Thymus (tissue), 14 donors: Measurements from ENCODE around the gene KLHL42. TPM values are rescaled to one million over a fixed set of nuclear protein-coding genes. Genes with fewer than 3 reads are reported as not detected.
"Not testable (repeated sequence)": the region's sequence is repeated elsewhere in the genome, so short reads cannot be mapped to it uniquely, and the experiment has no call there.

ENCODE experiments used
- DNase-seq, 9 donors: peaks; one replicate each; pipeline ENCODE4 v3.0.0-alpha.2; 2013; ENCODE audit warnings: low spot score in 9 of 9, low read depth in 6 of 9, missing footprints in 1 of 9
- H3K27ac ChIP-seq, 2 donors: one replicate each; pipeline ENCODE4 v1.5.1; 2013; ENCODE audit warnings: control low read depth in 1 of 2, low read depth in 1 of 2, low read length in 1 of 2, mild to moderate bottlenecking in 1 of 2, moderate library complexity in 1 of 2
- H3K27me3 ChIP-seq, 2 donors: one replicate each; pipeline ENCODE4 v1.5.1; 2013; ENCODE audit warnings: low read length in 1 of 2; ENCODE audit not compliant: control insufficient read depth in 2 of 2, insufficient read depth in 1 of 2
- H3K36me3 ChIP-seq, 2 donors: one replicate each; pipeline ENCODE4 v1.5.1; 2013; ENCODE audit warnings: low read length in 1 of 2, mild to moderate bottlenecking in 1 of 2, moderate library complexity in 1 of 2; ENCODE audit not compliant: control insufficient read depth in 2 of 2, insufficient read depth in 2 of 2
- H3K4me1 ChIP-seq, 2 donors: one replicate each; pipeline ENCODE4 v1.5.1; 2013; ENCODE audit warnings: low read length in 2 of 2; ENCODE audit not compliant: control insufficient read depth in 2 of 2, insufficient read depth in 2 of 2
- H3K4me3 ChIP-seq, 2 donors: one replicate each; pipeline ENCODE4 v1.5.1; 2013; ENCODE audit warnings: low read length in 2 of 2, control low read depth in 1 of 2, mild to moderate bottlenecking in 1 of 2
- H3K9me3 ChIP-seq, 2 donors: one replicate each; pipeline ENCODE4 v1.5.1; 2013; ENCODE audit warnings: low read length in 1 of 2, mild to moderate bottlenecking in 1 of 2; ENCODE audit not compliant: control insufficient read depth in 2 of 2, insufficient read depth in 1 of 2
- WGBS: extraction: QIAGEN DNeasy Blood & Tissue Kit; methylation state at CpG from one replicate; pipeline ENCODE4 v1.1.7; 2013; 5-methylcytosine and 5-hydroxymethylcytosine counted together
- long read RNA-seq, 10 donors: transcript quantifications; one replicate each; lab custom pipeline, GENCODE V29; 2026
- polyA plus RNA-seq: library from polyadenylated mRNA; stranded (reverse); fragments of 200-250 nt; gene quantifications from one replicate; pipeline ENCODE4 v1.2.3, GENCODE V29; 2013
- total RNA-seq: library from RNA; stranded (reverse); fragments of 120-200 nt; gene quantifications from one replicate; pipeline ENCODE4 v1.2.4, GENCODE V29; 2013
- donor health status: healthy.

Gene KLHL42, protein sequence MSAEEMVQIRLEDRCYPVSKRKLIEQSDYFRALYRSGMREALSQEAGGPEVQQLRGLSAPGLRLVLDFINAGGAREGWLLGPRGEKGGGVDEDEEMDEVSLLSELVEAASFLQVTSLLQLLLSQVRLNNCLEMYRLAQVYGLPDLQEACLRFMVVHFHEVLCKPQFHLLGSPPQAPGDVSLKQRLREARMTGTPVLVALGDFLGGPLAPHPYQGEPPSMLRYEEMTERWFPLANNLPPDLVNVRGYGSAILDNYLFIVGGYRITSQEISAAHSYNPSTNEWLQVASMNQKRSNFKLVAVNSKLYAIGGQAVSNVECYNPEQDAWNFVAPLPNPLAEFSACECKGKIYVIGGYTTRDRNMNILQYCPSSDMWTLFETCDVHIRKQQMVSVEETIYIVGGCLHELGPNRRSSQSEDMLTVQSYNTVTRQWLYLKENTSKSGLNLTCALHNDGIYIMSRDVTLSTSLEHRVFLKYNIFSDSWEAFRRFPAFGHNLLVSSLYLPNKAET
- total RNA-seq (9.0 TPM), polyA plus RNA-seq (8.8 TPM)
- long read RNA-seq, donor 1, partial matches to known transcripts = 0 of 1 reads
- long read RNA-seq, donor 1, other reads (novel, unspliced or antisense) = 0 of 1 reads
- long read RNA-seq, donor 2 = 0 reads
- long read RNA-seq, donor 3, full-length matches to known transcripts = 5 of 5 reads
- long read RNA-seq, donor 3, partial matches to known transcripts = 0 of 5 reads
- long read RNA-seq, donor 3, other reads (novel, unspliced or antisense) = 0 of 5 reads
- long read RNA-seq, donor 4, full-length matches to known transcripts = 3 of 3 reads
- long read RNA-seq, donor 4, partial matches to known transcripts = 0 of 3 reads
- long read RNA-seq, donor 4, other reads (novel, unspliced or antisense) = 0 of 3 reads
- long read RNA-seq, donor 5, full-length matches to known transcripts = 7 of 7 reads
- long read RNA-seq, donor 5, partial matches to known transcripts = 0 of 7 reads
- long read RNA-seq, donor 5, other reads (novel, unspliced or antisense) = 0 of 7 reads
- long read RNA-seq, donor 6, full-length matches to known transcripts = 9 of 9 reads
- long read RNA-seq, donor 6, partial matches to known transcripts = 0 of 9 reads
- long read RNA-seq, donor 6, other reads (novel, unspliced or antisense) = 0 of 9 reads
- long read RNA-seq, donor 7, full-length matches to known transcripts = 1 of 1 reads
- long read RNA-seq, donor 7, partial matches to known transcripts = 0 of 1 reads
- long read RNA-seq, donor 7, other reads (novel, unspliced or antisense) = 0 of 1 reads
- long read RNA-seq, donor 8, full-length matches to known transcripts = 1 of 1 reads
- long read RNA-seq, donor 8, partial matches to known transcripts = 0 of 1 reads
- long read RNA-seq, donor 8, other reads (novel, unspliced or antisense) = 0 of 1 reads
- long read RNA-seq, donor 9, full-length matches to known transcripts = 3 of 3 reads
- long read RNA-seq, donor 9, partial matches to known transcripts = 0 of 3 reads
- long read RNA-seq, donor 9, other reads (novel, unspliced or antisense) = 0 of 3 reads
- long read RNA-seq, donor 10 = 0 reads

DNA sequence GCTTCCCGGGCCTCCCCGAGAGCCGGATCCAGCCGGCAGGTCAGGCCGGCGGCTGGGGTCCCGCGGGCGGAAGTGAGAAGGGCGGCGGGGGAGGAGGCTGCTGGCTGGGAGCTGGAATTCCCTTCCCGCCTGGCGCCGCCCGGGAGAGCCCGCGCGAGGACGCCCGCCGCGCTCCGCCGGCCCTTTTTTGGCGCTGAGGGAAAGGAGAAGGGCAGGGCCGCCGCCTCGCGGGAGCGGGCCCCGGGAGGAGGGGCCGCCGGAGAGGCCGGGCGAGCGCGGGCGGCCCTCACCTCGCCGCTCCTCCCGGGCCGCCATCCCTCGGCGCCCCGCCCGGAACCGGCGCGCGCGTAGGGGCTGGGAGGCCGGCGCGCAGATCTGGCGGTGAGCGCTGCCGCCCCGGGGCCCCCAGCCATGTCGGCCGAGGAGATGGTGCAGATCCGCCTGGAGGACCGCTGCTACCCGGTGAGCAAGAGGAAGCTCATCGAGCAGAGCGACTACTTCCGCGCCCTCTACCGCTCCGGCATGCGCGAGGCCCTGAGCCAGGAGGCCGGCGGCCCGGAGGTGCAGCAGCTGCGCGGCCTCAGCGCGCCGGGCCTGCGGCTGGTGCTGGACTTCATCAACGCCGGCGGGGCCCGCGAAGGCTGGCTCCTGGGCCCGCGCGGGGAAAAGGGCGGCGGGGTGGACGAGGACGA is at the start of gene KLHL42, which contains the start of gene MANSC4:
KLHL42 (plus strand) TSS at position 314 of the 692 bp plus-strand sequence; CDS start at position 412, 98 bp downstream.
MANSC4 (minus strand) TSS at position 317 of the 692 bp plus-strand sequence. CDS start 8,960 bp downstream, outside the sequence.
- Histone ChIP-seq H3K9me3 (no peaks in the 10 kb centered on the region), H3K27me3 (no peaks in the 10 kb centered on the region), H3K4me1 (peaks cover 14 to 21% of the 10 kb centered on the region in 2 donors), H3K36me3 (peaks cover 0 to 3% of the 10 kb centered on the region in 2 donors), H3K27ac (peak within 1 kb of the TSS; percentile 62 to 84), H3K4me3 (peak within 1 kb of the TSS; percentile 68 to 91)
- WGBS = under 1% methylated on average over 92 of the region's 92 CpGs
- peak in 8 of 9 donors; percentile 33 to 82 (median 55) for DNase-seq

DNA sequence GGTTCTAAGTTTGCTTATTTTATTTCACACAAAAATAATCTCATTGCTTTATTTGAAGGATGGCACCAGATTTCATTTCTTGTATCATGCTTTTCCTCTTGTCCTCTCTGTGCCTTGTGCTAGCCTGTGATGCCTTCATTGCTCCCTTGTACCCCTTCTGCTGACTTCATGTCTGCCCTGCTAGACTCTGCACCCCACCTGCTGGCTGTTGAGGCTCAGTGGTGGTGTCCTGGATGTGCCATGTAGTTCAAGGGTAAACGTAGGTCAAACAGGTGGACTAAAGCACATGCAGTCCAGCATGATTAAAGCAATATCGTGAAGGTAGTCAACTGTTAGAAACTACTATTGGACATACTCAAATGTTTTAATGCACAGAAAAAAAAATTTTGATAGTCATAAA is 47.8 kb upstream of the KLHL42 start:
- 95% methylated on average over 2 of the region's 2 CpGs for WGBS
- H3K27me3 ChIP-seq = no peaks in the 10 kb centered on the region
- no peak overlapping the region for H3K27ac ChIP-seq
- no peak overlapping the region for H3K4me3 ChIP-seq
- no peaks in the 10 kb centered on the region for H3K4me1 ChIP-seq
- H3K9me3 ChIP-seq = no peaks in the 10 kb centered on the region
- H3K36me3 ChIP-seq = peaks cover 8 to 20% of the 10 kb centered on the region in 2 donors
- DNase-seq = peak in 1 of 9 donors; percentile 5

DNA sequence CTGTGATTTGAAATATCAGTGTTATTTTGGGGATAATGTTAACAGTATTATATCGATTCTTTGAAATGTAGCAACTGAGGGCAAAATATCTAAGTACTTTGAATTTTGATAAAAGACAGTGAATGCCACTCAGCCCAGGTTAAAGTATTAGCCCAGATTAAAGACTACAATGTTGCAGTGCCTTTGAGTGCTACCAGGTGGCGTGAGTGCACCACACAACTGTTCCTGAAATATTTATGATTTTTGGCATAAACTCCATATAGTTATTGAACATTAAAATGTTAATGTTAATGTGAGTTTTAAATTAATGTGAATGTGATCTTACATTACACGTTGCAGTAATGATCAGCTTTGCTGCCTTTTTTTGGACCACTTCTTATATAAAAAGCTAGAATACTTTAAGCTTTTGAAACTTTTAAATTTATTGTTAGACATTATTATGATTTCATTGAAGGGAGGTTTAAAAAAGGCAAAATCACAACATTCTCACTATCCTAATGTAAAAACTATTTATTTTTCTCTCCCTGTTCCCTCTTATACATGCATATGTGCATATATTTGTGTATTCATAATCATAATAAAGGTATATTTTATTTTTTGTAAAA is 46.9 kb upstream of the KLHL42 start:
- 72% methylated on average over 3 of the region's 3 CpGs for WGBS
- peak in 6 of 9 donors; percentile 4 to 41 (median 7) for DNase-seq
- H3K4me1 ChIP-seq = no peaks in the 10 kb centered on the region
- H3K9me3 ChIP-seq = no peaks in the 10 kb centered on the region
- H3K36me3 ChIP-seq = peaks cover 8 to 20% of the 10 kb centered on the region in 2 donors
- no peaks in the 10 kb centered on the region for H3K27me3 ChIP-seq
- no peak overlapping the region for H3K4me3 ChIP-seq
- H3K27ac ChIP-seq = no peak overlapping the region

DNA sequence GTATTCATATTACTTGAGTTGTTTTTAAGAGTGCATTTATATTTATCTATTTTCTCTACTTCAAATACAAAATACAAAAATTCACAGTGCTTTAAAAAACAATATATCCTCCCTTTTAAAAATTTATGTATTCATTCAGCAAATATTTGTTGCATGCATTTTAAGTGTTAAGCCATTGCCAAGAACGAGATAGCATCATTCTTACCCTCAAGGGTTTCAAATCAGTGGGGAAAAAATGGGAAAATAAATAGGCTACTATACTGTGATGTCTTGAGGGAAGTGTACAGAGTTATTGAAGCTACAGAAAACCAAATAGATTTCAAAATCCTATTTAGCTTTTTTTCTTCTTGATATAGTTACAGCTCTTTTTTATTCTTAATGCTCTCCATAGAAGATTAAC is 46.2 kb upstream of the KLHL42 start:
- H3K27me3 ChIP-seq = no peaks in the 10 kb centered on the region
- WGBS = 99% methylated on average over 1 of the region's 1 CpG
- H3K4me3 ChIP-seq = no peak overlapping the region
- H3K4me1 ChIP-seq = no peaks in the 10 kb centered on the region
- no peak for DNase-seq
- peaks cover 8 to 25% of the 10 kb centered on the region in 2 donors for H3K36me3 ChIP-seq
- no peak overlapping the region for H3K27ac ChIP-seq
- no peaks in the 10 kb centered on the region for H3K9me3 ChIP-seq

DNA sequence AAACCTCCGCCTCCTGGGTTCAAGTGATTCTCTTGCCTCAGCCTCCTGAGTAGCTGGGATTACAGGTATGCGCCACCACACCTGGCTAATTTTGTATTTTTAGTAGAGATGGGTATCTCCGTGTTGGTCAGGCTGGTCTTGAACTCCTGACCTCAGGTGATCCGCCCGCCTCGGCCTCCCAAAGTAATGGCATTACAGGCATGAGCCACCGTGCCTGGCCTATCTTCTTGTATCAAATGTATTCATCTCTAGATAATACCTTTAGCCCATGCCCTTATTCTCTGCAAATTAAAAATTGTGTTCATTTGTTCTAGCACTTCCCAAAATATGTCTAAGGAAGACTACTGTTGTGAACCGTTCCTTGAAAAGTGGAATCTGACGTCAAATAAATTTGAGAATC is 45.7 kb upstream of the KLHL42 start:
- H3K9me3 ChIP-seq, H3K27ac ChIP-seq, DNase-seq, H3K27me3 ChIP-seq, H3K4me3 ChIP-seq, H3K4me1 ChIP-seq: not testable (repeated sequence)
- WGBS = 98% methylated on average over 9 of the region's 9 CpGs
- peaks cover 8 to 24% of the 10 kb centered on the region in 2 donors for H3K36me3 ChIP-seq

DNA sequence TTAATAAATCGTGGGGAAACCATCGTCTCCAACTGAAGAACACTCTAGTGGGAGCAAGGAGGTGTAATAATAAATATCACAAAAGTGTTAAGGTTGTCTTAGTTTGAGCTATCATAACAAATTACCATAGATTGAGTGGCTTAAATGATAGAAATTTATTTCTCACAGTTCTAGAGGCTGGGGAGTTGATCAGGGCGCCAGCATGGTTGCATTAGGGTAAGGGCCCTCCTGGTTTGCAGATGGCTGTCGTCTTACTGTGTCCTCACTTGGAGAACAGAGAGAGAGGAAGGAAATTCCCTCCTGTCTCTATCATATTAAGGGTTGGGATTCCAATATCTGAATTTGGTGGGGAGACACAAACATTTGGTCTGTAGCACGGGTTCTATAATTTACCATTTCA is 36.4 kb upstream of the KLHL42 start:
- peaks cover 24 to 26% of the 10 kb centered on the region in 2 donors for H3K36me3 ChIP-seq
- no peaks in the 10 kb centered on the region for H3K9me3 ChIP-seq
- DNase-seq = no peak
- no peak overlapping the region for H3K27ac ChIP-seq
- no peaks in the 10 kb centered on the region for H3K4me1 ChIP-seq
- no peaks in the 10 kb centered on the region for H3K27me3 ChIP-seq
- WGBS = 98% methylated on average over 5 of the region's 5 CpGs
- H3K4me3 ChIP-seq = no peak overlapping the region

DNA sequence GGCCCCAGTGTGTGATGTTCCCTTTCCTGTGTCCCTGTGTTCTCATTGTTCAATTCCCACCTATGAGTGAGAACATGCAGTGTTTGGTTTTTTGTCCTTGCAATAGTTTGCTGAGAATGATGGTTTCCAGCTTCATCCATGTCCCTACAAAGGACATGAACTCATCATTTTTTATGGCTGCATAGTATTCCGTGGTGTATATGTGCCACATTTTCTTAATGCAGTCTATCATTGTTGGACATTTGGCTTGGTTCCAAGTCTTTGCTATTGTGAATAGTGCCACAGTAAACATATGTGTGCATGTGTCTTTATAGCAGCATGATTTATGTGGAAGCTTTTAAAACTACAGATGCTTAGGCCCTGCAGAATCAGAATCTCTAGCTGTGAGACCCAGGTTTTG is 34.3 kb upstream of the KLHL42 start:
- peaks cover 17 to 18% of the 10 kb centered on the region in 2 donors for H3K36me3 ChIP-seq

More for the DNA sequence above, 34.3 kb upstream of the KLHL42 start:
- not testable (repeated sequence) for H3K27ac ChIP-seq, H3K27me3 ChIP-seq, H3K4me3 ChIP-seq, H3K9me3 ChIP-seq, DNase-seq, H3K4me1 ChIP-seq
- 96% methylated on average over 1 of the region's 1 CpG for WGBS
